Ishikawa (cell line): ENCODE results near the gene POLR3K.
A peak's percentile ranks its signal among the peaks of the same experiment; 100 is the strongest.

ENCODE experiments used
- REST ChIP-seq: IDR thresholded peaks from 2 replicates; pipeline ENCODE4 v1.6.1; 2012; ENCODE audit warnings: low read depth, mild to moderate bottlenecking
- TCF12 ChIP-seq: IDR thresholded peaks from 2 replicates; pipeline ENCODE4 v1.6.1; 2012; ENCODE audit warnings: low read depth

- TF ChIP-seq TCF12 (peak; percentile 86), REST (no peak)
Observed at GRCh38 chr16:92431-93339, 39.3 kb upstream of the POLR3K start.
